Activated T-cell treated with anti-CD3 and anti-CD28 coated beads, Interleukin-2, amount 50 U/mL, for 1 hour (primary cell): ENCODE results near the gene MTMR8.

Source experiments
- DNase-seq: peaks from one replicate; pipeline ENCODE4 v3.0.0-alpha.2; 2020

Gene MTMR8

GRCh38 chrX:64306712-64307111 is 88.5 kb downstream of the MTMR8 start:
- DNase-seq: no peak

- DNase-seq: no peak
Observed at GRCh38 chrX:64291123-64291522, 104.1 kb downstream of the MTMR8 start.

- no peak for DNase-seq
Observed at GRCh38 chrX:64265265-64265664, 130.0 kb downstream of the MTMR8 start.

GRCh38 chrX:64230123-64230970 is 164.9 kb downstream of the MTMR8 start, which contains the start of gene ASB12:
Gene ASB12, minus strand, starts transcription at chrX:64230607. Its CDS starts 4,957 bp downstream, at chrX:64225650.
- DNase-seq: no peak

- no peak for DNase-seq
Observed at GRCh38 chrX:64229154-64229553, 166.1 kb downstream of the MTMR8 start.
